ENCODE results near the gene AUP1.

The AUP1 gene

DNA sequence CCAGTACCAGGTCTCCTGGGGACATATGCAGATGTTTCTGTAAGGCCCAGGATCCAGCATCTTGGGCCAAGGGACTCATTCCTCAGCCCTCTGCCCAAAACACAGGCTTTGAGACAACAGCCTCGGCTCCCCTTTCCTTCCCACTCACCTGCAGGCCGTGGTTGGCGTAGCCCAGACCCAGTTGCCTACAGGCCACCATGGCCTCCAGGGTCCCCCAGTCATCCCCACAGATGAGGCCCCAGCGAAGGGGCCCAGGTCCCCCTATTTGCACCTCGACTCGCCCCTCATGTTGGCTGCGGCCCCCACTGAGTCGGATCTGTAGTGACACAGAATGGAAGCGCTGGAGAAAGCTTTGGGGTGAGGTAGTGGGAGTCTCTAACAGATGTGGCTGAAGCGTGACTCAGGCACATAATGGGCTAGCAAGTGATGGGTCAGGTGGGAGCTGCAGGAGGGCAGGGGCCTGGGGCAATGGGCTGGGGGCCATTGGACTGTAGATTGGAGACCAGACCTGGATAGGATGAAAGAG, 6.0 kb upstream of the AUP1 start:
- no peak for DNase-seq

DNA sequence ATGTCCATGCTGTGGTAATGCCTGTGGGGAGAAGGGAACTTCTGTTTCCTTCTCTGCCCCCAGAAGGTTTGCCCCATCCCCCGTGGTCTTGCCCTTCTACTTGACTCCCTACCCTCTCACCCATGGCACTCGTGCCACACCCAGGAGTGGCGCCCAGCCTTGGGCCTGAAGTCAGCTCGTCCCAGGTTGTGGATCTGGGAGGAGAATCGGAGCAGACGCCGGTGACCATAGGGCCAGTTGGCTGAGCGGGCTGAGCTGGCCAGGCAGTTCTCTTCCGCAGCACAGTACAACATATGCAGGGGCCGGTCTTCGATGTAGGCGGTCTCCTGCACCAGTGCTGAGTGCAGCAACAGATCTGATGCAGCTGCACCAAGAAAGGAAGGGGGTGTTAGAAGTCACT, 4.9 kb upstream of the AUP1 start:
- no peak for DNase-seq

DNA sequence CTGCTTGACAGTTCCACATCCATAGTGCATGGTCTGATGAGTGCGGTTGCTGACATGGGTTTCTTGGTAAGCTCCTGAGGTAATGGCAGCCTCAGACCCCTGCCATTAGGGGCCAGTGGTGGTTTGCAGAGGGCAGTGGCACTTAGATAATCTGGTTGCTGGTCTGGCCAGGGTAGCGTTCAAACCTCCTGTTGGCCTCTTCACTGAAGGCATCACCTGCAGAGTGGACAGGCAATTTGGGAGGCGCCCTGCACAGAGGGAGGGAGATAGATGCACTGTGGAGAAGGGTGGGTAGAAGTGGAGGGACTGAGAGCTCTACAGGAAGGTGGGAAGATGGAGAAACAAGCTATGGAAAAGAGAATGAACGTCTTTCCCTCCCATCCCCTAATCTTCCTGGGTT, 4.0 kb upstream of the AUP1 start:
- no peak for DNase-seq

DNA sequence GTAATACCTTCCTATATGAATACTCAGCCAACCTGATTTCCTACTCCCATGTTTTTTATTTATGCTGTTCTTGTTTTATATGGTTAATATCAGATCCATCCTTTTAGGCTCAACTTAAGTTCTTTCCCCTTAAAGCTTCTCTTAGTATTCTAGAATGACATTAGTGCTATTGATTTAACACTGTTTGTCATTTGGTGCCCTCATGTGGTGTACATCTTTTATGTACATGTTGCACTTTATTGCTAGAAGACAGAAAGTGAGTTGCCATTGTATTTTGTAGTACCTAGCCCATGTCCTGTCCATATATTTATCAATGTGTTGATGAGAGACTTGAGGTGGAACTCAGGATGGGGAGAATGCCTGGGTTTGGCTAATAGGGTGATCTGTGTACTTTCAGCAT, 2.7 kb upstream of the AUP1 start:
- DNase-seq: peak; percentile 66

DNA sequence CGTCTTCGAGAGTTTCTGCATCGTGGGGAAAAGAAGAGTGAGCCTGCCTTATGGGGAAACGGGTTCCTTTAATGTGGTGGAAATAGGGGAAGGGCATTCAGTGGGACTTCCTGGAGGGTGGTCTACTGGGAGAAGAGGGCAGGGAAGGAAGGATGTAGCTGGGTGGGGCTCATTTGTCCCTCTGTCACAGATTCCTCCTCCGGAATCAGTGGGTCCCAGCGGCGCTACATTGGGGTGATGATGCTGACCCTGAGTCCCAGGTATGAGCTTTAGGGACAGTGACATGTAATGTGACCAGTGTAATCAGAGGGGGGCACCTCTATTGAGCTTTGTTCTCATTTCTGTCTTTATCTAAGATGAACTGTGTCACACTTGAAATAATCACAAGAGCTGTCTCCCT, 2.2 kb upstream of the AUP1 start:
- DNase-seq: no peak

DNA sequence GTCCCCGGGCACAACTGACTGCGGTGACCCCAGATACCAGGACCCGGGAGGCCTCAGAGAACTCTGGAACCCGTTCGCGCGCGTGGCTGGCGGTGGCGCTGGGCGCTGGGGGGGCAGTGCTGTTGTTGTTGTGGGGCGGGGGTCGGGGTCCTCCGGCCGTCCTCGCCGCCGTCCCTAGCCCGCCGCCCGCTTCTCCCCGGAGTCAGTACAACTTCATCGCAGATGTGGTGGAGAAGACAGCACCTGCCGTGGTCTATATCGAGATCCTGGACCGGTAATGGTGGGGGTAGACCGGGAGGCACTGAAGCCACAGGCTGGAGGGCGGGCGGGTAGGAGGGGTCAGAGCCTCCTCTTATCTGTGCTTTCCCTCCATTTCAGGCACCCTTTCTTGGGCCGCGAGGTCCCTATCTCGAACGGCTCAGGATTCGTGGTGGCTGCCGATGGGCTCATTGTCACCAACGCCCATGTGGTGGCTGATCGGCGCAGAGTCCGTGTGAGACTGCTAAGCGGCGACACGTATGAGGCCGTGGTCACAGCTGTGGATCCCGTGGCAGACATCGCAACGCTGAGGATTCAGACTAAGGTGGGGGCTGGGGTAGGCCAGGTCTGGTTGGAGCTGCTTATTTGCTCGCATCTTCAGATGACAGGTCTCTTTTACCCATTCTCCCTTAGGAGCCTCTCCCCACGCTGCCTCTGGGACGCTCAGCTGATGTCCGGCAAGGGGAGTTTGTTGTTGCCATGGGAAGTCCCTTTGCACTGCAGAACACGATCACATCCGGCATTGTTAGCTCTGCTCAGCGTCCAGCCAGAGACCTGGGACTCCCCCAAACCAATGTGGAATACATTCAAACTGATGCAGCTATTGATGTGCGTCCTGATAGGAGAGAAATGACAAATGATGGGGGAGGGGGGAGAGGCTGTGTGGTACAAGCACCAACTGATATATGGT, 1.0 kb upstream of the AUP1 start:
- DNase-seq: peak; percentile 51

DNA sequence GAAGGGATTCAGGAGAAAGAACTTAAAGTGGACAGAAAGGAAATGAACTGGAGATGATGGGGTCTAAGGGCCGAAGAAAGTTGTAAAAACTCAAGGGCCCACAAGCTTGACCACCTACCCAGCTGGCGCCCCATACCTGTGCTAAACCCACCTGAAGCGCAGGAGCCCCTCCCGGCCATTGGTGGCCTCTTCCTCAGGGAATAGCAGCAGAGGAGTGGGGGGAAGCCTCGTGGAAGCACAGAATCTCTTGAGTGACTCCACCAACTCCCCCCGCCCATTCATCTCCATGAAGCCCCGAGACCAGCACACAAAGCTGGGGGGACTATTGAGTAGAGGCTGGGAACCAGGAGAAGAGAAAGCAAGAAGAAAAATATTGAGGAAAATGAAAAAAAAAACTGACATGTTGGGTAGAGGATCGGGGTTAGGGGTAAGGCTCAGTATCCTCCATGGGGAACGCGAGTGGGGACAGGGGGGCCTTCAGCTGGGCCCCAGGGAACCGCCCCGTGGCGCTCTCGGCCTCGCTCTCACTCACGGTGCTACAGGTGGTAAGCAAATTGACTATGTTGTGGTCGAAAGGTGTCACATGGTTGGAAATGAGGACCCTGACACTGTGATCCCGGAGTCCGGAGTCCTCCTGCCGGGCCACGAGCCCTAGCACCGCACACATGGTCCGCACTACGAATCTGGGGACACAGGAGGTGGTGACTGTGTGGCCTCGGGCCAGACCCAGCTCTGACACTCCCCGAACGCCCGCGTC, 728 bp downstream of the AUP1 start:
- no peak for DNase-seq

DNA sequence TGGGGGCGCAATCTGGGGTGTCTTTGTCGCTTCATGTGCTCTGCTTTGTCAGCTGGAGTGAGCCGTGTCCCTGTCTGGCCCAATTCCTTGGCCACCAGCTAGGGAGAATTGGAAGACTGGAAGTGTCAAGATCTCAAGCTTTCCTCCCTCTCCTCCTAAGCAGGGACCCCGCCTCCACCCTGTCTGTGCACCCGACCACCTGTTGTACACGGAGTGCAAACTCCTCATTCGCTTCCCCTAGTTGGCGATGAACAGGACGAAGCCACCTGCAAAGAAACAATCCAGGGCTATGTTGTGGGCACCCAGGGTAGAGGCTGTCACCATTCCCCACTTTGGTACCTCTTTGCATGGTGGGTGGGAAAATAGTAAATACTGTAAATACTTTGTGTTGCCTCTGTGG, 1.8 kb downstream of the AUP1 start:
- no peak for DNase-seq

DNA sequence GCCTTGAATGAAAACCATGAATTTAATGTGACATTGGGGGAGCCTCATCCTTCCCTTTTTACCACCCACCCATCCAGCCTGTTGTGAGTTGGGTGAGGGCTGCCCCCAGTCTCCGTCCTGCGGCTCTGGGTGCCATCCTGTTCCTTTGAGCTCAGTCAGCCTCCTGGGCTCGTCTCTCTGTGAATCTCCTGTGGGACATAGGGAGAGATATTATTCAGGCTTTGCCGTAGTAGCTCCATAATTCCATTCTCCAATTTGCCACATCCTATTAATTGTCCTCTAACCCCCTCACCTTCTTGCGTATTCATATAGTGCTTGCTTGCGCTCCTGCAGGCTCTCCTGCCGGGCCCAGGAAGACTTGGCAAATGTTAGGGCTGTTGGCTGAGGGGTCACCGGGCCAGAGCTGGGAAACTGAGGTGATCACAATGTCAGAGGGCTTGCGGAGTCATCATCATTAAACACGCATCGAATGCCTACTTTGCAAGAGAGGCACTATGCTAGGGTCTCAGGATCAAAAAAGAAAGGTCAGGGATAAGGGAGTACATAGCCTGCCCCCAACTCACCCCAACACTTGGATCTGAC, 2.8 kb downstream of the AUP1 start:
- no peak for DNase-seq

DNA sequence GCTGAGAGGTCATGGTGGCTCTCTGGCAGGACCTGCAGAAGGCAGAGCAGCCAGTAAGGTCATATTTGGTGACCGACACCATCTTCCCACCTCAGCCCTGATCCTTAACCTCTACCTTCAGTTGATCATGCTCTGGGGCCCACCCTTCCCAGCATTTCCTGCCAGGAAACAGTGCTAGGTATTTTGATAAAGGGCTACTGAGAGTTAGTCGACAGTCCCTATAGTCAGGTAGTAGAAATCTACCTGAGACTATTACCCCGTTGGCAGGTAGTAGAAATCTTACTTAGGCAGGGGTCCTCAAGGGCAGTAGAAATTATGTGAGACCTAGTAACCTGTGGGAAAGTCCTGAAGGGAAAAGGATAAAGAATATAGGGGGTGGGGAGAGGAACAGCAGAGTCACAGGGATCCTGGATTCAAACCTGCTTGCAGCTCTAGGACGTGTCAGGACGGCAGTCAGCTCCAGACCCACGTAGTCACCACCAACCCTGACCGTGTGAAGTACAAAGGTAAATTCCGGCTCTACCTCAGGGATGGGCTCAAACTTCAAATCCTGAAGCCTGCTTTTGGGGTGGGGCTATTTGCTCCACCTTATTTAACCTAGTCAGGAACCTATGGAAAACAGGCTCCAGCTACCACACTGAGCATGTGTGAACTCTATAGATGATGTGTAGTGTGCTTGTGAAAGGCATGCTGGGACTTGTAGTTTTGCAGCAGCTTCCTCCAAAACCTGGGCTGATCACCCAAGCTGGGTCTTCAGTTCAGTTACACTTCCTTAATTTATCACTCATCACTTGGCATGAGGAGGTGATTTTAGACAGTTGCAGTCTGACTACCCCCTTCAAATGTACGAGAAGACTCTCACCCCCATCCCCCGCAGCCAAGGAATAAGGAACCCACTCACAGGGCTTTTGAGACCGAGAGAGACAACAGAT, 3.5 kb downstream of the AUP1 start, which contains the start of gene DQX1:
DQX1 (minus strand) TSS at position 515 of the 932 bp plus-strand sequence; CDS start at position 13, 502 bp downstream.
- peak; percentile 73 for DNase-seq

DNA sequence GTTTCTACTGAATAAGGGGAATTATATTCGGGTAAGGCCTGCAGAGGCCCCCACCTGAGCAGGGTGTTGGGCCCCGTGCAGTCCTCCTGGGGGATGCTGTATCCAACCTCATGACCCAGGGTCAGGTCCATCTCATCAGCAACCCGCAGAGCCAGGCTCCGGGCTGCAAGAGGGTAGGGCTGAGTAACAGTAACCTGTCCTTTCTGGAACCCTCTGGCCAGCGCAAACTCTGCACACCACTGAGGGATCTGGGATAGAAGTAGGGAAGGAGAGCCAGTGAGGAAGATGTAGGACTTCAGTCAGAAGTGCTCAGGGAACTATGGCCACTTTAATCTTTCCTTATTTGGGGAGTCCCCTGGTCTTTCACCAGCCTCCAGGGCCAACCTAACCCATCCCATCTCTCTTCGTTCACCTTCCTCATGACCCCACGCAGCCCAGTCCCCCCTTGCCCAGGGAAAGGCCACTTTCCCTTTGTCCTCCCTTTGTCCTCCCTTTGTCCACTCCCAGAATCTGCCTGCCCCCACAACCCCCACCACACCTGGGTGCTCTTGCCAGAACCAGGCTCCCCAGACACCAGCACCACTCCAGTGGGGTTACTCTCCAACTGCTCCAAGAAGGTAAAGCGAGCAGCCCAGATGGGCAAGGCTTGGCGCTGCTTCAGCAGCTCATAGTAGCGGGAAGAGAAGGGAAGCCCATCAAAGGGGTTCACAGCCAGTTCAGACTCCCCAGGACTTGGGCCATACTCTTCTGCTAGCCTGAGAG, 4.4 kb downstream of the AUP1 start:
- no peak for DNase-seq

DNA sequence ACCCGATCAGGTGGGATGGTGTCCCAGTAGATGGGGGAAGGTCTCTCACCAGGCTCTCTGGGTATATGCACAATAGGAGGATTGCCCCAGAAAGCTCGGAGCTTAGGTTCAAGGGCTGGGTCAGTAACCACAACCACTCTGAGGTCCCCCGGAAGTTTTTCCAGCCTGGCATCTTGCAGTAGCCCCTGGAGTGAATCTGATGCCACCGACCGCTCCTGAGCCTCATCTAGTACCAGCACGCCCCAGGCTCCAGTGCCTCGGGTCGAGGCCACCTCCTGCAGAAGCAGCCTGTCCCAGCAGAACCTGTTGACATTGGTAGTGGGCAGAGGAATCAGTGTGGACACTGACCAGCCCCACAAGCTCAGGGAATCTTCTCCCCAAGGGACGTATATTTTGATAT, 5.5 kb downstream of the AUP1 start:
- no peak for DNase-seq

DNA sequence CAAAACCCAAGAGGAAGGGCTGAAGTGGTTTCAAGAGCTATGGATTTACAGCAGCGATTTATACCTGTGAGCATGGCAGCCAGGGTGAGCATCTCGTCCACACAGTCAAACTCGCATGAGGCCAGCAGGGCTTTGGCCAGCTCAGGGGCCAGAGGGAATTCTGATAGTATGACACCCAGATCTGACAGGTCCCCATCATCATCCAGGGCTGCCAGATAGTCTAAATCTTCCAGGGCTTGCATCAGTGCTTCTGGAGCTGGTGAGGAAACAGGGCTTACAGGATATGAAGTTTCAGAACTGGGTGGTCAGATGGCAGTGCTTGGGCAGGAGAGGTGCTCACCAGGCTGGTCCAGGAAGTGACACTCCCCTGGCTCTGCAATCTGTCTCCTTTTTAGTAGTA, 7.0 kb downstream of the AUP1 start:
- DNase-seq: no peak

DNA sequence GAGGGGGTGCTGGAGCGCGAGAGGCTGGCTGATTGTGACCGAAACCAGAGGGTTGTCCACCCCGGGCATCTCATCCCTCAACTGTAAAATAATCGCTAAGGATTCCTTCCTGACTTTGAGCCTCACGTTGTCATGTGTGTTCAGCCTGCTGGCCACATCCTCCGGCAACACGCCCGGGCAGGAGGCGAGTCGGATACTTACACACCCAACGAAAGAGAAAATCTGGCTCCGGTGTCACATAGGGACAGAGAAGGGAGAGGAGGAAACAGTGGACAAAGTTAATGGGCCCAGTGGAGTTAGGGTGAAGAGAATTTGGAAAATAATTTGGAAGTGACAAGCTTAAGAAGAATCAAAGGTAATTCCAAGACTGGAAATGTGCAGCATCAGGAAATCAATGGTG, 12.9 kb downstream of the AUP1 start:
- DNase-seq: no peak

DNA sequence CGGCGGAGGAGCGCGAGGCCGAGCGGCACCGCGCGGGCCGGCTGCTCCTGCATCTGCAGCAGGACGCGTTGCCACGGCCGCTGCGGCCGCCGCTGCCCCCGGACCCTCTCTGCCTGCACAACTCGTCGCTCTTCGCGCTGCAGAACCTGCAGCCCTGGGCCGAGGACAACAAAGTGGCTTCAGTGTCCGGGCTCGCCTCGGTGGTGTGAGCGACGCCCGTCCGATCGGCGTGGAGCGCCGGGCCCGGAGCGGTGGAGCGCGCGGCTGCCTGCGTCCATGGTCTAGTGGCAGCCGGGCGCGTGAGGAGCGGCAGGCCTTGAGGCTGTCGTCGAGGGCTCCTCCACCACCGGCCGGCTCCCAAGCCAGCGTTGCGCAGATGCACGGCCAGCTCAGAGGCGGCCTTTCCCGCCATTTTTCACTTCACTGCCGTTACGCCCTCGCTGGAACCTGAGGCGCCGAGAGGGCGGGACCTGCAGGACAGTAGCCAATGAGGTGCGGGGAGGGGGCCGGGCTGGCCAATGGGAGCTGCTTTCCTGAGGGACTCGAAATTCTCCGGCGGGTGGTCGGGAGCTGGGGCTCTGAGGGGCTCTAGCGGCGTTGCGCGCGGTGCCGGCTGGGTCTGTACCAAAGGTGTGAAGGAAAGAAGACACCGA, 13.4 kb downstream of the AUP1 start:
- DNase-seq: peak; percentile 61

DNA sequence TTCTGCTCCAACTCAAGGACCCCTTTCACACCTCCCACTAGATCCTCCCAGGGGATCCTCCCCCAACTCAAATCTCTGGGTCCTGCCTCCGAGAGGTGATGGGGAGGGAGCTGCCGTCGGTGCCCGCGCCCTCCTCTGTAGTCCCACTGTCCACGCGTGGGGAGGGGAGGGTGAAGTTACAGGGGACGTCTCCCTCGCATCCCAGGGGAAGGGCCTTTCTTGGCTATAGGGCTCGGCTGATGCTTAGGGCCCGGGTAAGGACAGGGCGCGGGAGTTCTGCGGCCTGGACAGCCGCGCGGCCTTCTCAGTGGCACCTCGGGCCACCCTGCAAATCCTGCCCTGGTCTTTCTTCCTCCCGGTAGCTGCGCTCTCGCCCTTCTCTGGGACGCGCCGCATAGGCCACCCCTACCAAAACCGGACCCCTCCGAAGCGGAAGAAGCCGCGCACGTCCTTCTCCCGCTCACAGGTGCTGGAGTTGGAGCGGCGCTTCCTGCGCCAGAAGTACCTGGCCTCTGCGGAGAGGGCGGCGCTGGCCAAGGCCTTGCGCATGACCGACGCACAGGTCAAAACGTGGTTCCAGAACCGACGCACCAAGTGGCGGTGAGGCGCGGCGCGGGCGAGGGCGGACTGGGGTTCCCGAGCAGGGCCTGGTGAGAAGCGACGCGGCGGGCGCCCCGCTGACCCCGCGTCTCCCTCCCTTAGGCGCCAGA, 14.1 kb downstream of the AUP1 start:
- DNase-seq: no peak

DNA sequence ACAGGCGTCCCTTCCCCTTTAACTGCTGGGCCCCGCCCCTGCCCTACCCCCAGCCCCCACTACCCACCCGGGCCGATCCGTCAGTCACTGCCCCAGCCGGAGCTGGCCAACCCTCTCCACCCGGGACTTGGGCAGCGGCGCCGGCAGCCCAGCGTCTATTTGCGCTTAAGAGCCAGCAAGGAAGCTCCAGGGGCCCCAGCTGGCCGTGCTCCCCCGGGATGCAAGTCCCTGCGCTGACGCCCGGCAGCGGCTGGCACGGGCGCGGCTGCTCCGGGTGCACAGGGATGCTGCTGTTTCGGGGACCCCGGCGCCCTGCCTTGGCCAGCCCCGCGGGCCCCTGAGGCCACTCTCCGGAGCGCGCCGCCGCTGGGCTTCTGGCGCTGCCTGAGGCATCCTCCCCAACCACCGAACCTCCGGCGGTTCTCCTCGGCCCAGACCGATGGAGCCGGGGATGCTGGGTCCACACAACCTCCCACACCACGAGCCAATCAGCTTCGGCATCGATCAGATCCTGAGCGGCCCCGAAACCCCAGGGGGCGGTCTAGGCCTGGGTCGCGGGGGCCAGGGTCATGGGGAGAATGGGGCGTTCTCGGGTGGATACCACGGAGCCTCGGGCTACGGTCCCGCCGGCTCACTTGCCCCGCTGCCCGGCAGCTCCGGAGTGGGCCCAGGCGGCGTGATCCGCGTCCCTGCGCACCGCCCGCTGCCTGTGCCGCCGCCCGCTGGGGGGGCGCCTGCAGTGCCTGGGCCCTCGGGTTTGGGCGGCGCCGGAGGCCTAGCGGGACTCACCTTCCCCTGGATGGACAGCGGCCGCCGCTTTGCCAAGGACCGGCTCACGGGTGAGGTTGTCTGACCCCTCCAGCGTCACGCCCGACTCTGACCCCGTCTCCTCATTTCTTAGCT, 14.9 kb downstream of the AUP1 start, which contains the start of gene TLX2:
TLX2 (plus strand) TSS at position 83 of the 903 bp plus-strand sequence; CDS start at position 440, 357 bp downstream.
- DNase-seq: no peak

DNA sequence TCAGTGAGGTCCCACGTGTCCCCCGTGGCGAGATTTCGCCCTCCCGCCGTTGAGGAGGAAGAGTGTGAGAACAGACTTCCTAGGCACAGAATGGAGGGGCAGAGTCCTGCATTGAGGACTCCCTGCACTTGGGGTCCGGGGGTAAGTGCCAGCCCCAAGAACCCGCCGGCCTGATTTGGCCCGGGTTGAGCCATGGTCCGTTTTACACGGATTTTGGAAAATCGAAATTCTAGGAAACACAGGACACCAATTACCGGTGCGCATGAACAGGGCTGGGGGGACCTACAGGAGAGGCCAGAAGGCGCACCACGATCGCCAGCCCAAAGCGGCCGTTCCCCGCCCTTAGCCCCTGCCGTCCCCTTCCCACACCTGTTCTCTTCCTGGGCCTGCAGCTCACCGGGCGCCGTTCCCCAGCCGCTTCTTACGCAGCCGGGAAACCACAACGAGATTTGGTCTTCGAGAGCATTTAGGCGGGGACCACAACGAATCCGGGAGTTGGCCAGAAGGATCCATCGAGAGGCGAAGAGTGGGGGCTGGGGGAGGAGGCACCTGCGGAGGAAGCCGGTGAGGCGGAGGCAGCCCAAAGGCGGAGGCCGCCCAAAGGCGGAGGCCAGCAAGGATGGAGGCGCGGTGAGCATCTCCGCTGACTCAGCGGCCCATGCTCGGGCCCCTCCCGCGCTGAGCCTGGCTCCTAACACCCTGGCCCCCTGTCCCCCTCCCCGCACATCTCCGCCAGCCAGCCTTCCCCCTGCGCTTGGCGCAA, 15.7 kb downstream of the AUP1 start:
- no peak for DNase-seq
